Activated CD4-positive, alpha-beta T cell treated with anti-CD3 and anti-CD28 coated beads for 1 hour (primary cell): ENCODE data around the gene REL.
A peak's percentile ranks its signal among the peaks of the same experiment; 100 is the strongest.
"Not testable (repeated sequence)": the region's sequence is repeated elsewhere in the genome, so short reads cannot be mapped to it uniquely, and the experiment has no call there.

ENCODE experiments used
- DNase-seq: peaks from one replicate; pipeline ENCODE4 v3.0.0-alpha.2; 2020

Gene REL

GRCh38 chr2:60881047-60881932, at the start of gene REL:
REL (plus strand) TSS chr2:60881574; CDS start chr2:60881841, 267 bp downstream.
- peak; percentile 85 for DNase-seq

- DNase-seq = no peak
Measured at GRCh38 chr2:60831921-60832320, 49.5 kb upstream of the REL start.

GRCh38 chr2:60832621-60833020, 48.8 kb upstream of the REL start:
- DNase-seq = no peak

DNA sequence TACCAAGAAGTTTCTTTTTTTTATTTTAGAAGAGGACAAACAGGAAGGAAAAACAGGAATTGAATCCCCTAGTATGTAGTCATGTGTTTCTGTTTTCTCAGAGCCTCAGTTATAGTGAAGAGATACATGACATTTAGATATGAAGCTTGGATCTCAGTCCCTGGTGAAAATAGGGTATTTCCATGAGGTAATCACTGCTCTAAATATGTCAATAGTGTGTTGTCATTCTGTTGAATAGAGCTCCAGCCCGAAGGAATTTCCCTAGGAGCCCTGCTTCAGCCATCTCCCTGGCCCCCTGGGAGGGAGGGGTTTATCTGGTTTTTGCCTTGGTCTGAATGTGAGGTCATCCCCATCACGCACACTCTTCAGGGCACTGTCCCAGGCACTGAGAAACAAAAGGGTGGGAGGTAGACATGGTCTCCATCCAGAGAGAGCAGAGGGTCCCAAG, 47.1 kb upstream of the REL start:
- DNase-seq = no peak

DNA sequence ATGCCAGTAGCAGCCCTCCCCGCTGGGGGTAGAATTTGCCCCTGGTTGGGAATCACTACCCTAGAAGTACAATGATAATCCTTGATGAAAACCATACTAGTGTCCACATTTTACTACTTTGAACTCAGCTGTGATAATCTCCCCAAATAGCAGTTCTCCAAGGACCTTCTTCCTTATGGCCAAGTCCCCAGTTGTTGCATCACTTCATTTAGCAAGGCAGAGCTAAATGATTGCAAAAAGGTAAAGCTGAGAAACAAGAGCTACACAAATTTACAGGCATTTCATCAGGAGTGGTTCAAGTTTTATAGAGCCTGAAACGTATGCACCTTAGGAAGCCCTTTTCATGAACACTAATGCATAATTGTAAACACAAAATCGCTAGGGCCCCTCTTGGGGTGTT, 44.9 kb upstream of the REL start:
- no peak for DNase-seq

GRCh38 chr2:60837123-60837522, 44.3 kb upstream of the REL start:
- no peak for DNase-seq

GRCh38 chr2:60838481-60838880, 42.9 kb upstream of the REL start:
- DNase-seq = no peak

DNA sequence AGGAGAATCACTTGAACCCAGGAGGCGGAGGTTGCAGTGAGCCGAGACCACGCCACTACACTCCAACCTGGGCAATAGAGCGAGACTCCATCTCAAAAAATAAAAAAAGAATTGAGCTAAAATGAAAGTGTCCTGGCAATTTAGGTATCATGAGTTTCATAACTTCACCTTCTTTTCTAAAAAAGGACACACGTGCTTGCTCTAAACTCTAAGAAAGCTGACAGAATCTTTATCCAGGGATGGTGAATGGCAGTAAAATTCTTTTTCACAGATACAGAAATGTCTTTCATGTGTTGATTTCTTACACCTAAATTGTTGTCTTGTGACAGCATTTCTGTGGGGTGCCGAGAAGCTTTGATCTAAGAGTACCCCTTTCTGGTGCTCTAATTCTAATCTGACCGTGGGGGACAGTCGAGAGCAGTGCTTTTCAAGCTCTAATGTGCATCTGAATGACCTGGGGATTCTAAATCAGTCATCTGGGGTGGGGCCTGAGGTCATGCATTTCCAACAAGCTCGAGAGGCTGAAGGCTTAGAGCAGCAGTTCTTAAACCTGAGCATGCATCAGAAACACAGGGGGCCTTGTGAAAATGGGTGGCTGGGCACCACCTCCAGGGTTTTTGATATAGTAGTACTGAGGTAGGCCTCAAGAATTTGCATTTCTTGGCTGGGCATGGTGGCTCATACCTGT, 42.1 kb upstream of the REL start:
- DNase-seq = no peak

- no peak for DNase-seq
Measured at GRCh38 chr2:60840880-60841279, 40.5 kb upstream of the REL start.

DNA sequence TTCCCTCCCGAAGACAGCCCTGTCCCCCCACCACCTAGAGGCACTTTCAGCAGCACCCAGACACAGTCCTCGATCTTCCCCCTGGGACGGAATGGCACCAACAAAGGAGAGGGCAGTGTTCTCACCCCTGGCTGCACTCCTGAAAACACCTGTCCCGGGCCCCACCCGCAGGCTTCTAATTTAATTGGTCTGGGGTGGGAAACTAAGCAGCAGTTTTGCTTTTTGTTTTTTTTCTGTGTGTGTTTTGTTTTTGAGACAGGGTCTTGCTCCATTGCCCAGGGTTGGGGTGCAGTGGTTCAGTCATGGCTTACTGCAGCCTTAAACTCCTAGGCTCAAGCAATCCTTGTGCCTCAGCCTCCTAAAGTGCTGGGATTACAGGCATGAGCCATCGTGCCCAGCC, 38.4 kb upstream of the REL start:
- no peak for DNase-seq

GRCh38 chr2:60844105-60844504, 37.3 kb upstream of the REL start:
- no peak for DNase-seq

GRCh38 chr2:60847854-60848253, 33.5 kb upstream of the REL start:
- no peak for DNase-seq

- DNase-seq = no peak
Measured at GRCh38 chr2:60849187-60849586, 32.2 kb upstream of the REL start.

GRCh38 chr2:60852282-60852860, 29.0 kb upstream of the REL start:
- no peak for DNase-seq

DNA sequence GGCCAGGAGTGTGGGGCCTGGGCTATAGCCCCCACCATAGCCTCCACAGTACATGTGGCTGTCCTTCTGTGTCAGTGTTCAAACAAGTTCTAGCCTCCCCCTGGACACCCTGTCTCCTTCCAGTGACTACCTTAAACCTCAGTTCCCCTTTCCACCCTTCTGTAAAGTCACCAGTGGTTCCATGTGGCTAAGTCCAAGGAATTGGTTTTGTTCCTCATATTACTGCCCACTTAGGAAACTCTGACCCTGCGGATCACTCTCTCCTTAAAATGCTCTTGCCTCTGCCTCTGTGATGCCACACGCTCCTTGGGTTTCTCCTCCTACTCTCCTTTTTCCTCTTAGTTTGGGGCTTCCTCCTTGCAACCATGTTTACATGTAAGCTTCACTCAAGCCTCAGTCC, 27.8 kb upstream of the REL start:
- no peak for DNase-seq

- no peak for DNase-seq
Measured at GRCh38 chr2:60855989-60856669, 25.2 kb upstream of the REL start.

- DNase-seq = no peak
Measured at GRCh38 chr2:60857056-60857455, 24.3 kb upstream of the REL start.

GRCh38 chr2:60858897-60859311, 22.5 kb upstream of the REL start:
- DNase-seq = no peak

- no peak for DNase-seq
Measured at GRCh38 chr2:60861736-60862135, 19.6 kb upstream of the REL start.

DNA sequence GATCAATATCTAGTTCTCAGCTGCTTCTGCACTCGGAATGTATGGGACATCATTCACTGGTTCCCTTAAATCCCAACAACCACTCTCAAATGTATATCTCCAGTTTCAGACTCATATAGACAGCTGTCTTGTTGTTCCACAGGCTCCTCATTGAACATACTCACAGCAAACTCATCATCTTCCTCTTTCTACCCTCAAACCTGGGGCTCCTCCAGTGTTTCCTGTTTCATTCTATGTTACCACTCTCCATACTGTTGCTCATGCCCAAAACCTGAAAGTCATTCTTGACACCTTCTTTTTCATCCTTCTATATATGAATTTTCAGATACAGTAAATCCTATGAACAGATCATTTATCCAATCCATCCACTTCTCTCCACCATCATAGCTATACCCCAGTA, 18.7 kb upstream of the REL start:
- DNase-seq = no peak

DNA sequence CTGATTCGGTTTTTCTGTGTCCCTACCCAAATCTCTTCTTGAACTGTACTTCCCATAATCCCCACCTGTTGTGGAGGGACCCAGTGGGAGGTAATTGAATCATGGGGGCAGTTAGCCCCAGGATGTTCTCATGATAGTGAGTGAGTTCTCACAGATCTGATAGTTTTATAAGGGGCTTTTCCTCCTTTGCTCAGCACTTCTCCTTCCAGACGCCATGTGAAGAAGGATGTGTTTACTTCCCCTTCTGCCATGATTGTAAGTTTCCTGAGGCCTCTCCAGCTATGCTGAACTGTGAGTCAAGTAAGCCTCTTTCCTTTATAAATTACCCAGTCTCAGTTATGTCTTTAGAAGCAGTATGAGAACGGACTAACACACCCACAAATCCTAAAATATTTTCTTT, 16.0 kb upstream of the REL start:
- DNase-seq = not testable (repeated sequence)

DNA sequence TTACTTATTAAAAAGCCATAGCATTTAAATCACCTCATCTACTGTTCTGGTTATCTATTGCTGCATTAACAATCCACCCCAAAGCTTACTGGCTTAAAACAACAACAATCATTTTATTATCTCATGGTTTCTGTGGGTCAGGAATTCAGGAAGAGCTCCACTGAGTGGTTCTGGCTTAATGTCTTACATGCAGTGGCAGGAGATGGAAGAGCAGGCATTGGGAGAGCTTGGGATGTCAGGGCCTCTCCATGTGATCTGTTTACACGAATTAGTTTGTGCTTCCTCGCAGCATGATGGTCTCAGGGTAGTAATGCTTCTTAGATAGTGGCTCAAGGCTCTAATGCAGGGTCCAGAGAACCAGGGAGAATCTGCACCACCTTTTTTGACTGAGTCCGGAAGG, 14.4 kb upstream of the REL start:
- DNase-seq = no peak

DNA sequence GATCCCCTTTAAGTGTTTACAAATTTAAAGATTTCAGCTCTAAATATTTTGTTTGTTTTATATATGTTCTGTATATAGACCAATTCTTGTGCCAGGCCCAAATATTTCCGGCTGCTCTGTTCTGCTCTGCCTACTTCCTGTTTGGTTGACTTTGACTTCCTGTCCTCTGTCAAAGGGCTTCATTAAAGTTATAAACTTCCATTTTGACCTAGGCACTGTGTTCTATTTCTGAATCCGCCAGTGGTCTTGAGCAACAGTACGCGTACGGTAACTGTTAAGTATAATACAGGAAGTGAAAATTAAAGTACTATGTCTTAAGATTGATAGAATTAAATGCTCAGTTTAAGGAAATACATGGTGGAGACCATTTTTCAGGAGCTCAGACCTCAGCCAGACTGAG, 13.5 kb upstream of the REL start:
- no peak for DNase-seq
